DMS153 treated with DMSO at 0.1 percent for 48 hours (cell line): ENCODE measurements around the gene CANT1.
A peak's percentile ranks its signal among the peaks of the same experiment; 100 is the strongest.

Experiments
- DNase-seq: peaks from one replicate; lab custom pipeline; 2025; ENCODE audit not compliant: unreplicated experiment; lab: John Stamatoyannopoulos, UW

Gene CANT1

GRCh38 chr17:79010304-79010646, 711 bp upstream of the CANT1 start:
- no peak for DNase-seq

GRCh38 chr17:79008666-79009387, 737 bp downstream of the CANT1 start:
- no peak for DNase-seq

- no peak for DNase-seq
These were observed 1.8 kb downstream of the CANT1 start for GRCh38 chr17:79007504-79008381.

DNA sequence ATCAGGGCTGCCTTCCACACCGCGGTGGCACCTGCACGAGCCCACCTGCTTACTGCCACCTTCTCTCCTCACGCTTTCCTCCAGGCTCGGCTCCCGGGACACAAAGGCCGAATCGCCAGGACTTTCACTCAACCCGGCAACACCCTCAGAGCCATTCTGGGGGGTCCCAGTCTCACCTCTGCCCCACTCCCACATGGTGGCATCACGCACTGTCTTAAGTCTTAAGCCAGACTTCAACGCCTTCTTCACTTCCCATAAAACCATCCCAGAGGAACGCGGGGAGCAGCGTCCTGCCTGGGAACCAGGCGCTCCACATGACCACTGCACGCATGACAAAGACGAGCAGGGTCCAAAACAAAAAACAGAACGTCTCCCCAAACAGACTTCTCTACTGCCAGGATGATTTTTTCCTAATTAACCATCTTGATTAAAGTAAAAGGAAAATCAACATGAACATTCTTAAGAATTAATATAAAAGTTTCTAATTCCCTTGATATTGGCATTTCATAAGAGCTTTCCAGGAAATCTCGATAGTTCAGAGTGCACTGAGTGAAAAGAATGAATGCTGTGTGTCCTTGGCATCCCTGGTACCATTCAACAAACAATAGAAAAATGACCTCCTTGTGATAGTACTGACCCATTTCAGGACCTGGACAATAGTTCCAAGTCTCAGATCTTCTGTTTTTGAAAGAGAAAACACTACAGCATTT, 2.6 kb downstream of the CANT1 start:
- no peak for DNase-seq

- no peak for DNase-seq
These were observed 3.5 kb downstream of the CANT1 start for GRCh38 chr17:79006046-79006445.

GRCh38 chr17:79005063-79005861, 4.3 kb downstream of the CANT1 start:
- peak; percentile 74 for DNase-seq

DNA sequence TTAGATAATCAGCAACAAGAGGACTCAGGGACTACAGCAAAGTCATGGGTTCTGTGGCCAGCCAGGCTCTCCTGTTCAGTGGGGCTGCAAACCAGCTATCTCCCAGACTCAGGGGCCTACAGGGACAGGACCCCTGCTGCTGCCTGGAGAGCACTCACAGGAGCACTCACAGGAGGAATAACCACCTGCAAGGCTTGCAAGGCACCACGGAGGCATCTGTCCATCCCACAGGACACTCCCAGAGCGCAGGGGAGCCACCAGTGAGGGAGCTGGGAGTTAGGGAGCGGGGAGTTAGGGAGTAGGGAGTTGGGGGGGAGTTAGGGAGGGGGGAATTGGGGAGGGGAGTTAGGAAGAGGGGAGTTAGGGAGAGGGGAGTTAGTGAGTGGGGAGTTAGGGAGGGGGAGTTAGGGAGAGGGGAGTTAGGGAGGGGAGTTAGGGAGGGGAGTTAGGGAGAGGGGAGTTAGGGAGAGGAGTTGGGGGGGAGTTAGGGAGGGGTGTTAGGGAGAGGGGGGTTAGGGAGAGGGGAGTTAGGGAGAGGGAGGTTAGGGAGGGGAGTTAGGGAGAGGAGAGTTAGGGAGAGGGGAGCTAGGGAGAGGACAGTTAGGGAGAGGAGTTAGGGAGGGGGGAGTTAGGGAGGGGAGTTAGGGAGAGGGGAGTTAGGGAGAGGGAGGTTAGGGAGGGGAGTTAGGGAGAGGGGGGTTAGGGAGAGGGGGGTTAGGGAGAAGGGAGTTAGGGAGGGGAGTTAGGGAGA, 5.7 kb downstream of the CANT1 start:
- no peak for DNase-seq

- DNase-seq: no peak
These were observed 6.6 kb downstream of the CANT1 start for GRCh38 chr17:79002796-79003593.

DNA sequence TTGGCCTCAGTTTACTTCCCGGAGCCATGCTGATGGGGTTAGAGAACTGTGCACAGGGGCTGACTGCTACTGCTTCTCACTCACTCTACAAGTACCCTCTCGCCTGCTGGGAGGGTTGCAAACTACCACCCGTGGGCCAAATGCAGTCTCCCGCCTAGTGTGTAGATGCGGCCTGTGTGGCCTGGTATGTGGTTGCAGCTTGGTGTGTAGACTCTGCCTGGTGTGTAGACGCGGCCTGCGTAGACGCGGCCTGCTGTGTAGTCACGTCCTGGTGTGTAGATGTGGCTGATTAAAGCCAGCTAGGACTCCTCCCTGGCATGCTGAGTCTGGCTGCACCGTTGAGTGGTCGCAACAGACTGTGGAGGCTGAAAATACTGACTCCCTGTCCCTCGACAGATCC, 7.3 kb downstream of the CANT1 start:
- DNase-seq: no peak

- no peak for DNase-seq
These were observed 8.2 kb downstream of the CANT1 start for GRCh38 chr17:79001190-79002020.

GRCh38 chr17:79000396-79001189, 9.0 kb downstream of the CANT1 start:
- DNase-seq: no peak

DNA sequence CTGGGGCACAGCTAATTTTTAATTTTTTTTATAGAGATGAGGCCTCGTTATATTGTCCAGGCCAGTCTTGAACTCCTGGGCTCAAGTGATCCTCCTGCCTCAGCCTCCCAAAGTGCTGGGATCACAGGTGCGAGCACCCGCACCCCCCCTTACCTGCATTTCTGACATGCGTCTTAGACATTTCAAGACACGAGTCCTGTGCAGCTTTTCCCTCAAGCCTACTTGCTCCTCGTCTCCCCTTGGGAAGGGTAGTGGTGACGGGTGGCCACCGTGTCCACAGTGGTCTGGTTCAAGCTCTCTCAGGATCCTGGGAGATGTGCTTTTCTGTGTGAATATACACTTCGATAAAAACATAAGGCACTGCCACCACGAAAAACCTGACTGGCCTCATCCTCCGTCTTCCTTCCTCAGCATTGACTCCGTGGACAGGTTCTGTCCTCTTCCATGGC, 9.6 kb downstream of the CANT1 start:
- DNase-seq: no peak

DNA sequence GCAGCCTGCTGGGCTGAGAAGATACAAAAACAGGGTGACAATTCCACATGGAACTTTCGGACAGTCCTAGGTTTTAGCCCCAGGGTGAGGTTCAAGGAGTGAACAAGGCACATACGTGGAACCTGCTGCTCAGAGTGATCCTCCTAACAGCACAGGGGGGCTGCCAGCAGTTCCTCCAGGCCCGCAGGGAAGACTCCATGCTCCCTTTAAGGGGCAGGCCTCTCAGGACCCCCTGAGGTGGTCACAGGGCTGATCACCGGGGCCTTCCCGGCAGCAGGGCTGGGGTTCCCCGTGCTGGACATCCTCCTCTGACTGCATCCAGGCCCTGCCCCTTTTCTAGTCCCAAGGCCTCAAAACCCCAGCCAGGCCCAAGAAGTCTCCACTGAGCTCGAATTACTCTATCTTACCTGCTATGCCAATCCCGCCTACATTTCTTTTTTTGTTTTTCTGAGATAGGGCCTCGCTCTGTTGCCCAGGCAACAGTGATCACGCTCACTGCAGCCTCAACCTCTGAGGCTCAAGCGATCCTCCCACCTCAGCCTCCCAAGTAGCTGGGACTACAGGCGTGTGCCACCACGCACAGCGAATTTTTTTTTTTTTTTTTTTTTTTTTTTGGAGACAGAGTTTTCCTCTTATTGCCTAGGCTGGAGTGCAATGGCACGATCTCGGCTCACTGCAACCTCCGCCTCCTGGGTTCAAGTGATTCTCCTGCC, 10.4 kb downstream of the CANT1 start:
- DNase-seq: no peak

DNA sequence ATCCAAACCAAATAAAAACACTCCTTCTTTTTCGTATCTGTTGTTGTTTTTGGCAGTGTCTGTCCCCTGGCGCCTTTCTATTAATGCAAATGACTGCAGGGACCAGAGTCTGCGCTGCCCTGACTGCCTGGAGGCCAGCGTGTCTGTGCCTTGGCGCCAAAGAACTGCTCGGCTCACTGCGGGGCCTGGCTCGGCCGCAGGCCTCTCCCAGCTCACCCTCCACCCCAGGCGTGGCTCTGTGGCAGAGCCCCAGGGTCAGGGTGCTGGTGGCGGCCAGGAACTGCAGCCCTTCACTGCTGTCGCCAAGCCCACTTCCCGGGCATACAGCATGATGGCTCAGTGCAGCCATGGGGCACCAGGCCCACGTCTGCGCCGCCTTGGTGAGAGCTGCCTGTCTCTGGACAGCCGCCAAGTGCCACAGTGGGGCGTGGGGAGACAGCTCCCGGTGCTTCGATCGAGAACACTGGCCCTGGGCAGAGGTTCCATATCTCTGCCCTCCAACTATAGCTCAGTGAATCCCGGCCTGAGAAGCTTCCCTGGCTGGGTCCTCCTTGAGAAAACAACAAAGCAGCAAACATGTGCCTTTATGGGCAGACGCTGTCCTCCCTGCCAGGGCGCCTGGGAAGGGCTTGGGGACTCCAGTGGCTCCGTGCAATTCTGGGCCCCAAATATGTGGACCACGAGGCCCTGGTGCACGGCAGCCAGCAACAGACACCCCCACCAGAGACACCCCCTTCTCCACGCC, 11.1 kb downstream of the CANT1 start:
- DNase-seq: no peak

DNA sequence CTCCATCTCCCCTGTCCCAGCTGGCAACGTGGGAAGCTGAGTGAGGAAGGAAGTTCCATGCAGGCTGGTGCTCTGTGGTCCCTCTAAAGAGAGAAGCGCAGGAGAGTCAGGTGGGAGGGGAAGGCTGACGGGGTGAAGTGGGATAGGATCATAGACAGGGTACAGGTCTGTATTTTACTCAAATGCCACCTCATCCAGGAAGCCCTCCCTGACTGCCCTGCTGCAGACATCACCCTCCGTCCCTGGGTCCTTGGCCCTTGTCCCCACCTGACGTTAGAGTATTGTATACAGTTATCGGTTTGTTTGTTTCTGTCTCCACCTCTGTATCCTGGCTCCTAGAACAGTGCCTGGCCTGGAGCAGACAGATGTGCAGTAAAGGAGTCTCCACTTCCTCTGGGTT, 11.7 kb downstream of the CANT1 start:
- DNase-seq: no peak

GRCh38 chr17:78997231-78997741, 12.3 kb downstream of the CANT1 start:
- DNase-seq: no peak
